GM21390 (cell line): ENCODE data around the gene ITPR1.

Experiments
- ATAC-seq: cut with Tn5 transposase; IDR thresholded peaks from one replicate; pipeline ENCODE4 v1.9.1; 2021; ENCODE audit not compliant: unreplicated experiment

Gene ITPR1

DNA sequence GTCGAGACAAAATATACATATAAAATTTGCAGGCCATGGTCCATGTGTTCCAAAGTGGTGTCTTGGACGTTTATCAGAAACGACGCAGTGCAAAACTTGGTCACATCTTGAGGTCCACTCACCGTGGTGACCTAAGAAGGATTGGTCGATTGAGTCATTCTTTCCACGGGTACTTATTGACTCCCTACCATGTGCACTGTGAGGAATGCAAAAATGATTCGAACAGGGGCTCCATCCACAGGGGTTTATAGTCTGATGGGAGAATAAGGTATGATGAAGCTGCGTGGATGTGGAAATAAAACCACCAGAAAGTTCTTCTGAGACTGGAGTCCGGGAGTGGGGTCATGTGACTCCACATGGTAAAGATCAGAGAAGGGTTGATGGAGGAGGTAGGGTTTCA, 185.2 kb downstream of the ITPR1 start:
- ATAC-seq, result no peak

DNA sequence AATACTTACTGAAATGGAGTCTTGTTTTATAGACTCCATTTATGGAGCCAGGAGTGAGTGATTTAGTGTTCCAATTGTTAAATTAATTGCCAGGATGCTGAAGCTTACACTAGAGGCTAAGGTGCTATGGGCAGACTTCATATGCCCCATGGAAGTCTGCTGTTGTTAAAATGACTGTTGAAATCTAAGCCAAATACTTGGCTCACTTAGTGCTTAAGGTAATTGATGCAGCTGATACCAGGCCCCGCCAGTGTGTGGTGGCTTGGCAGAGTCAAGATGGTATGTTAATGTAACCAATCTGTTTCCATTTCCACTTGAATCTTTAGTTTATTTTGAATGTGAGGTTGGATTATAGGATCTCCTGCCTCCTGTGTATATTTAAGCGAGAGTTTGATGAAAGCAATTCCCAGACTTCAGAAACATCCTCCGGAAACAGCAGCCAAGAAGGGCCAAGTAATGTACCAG, 187.1 kb downstream of the ITPR1 start:
- no peak for ATAC-seq

DNA sequence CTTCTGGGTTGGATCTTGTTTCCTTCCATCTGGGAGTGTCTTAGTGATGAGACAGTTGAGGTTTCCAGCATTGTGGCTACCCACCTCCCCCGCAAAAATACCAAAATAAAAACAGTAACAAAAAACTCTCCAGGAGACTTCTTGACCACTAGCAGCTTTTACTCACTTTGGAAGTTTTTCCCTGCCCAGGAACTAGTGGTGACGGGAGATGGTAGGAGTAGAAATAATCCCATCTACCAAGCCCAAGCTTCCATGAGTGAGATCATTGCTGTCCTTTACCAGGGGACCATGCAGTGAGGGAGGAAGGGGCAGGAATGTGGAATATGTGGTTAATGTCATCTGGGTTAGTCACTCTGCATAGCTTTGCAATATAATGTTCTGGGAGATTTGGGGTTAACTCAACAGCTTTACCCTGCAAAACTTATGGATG, 187.7 kb downstream of the ITPR1 start:
- no peak for ATAC-seq

DNA sequence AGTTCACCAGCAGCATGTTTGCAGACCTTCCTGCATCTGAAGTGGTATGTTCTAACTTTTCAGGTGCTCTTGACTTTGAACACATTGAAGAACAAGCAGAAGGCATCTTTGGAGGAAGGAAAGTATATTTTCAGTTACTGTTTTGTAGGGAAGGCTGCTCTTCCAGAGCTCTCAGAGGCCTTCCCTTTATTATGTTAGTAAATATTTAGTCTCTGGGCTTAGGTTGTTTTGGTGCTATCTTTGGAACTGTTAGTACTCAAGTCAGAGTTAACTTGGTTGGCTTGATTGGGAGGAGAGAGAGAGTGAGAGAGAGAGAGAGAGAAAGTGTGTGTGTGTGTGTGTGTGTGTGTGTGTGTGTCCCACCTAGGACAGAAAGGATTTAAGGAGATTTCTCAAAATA, 188.2 kb downstream of the ITPR1 start:
- no peak for ATAC-seq

DNA sequence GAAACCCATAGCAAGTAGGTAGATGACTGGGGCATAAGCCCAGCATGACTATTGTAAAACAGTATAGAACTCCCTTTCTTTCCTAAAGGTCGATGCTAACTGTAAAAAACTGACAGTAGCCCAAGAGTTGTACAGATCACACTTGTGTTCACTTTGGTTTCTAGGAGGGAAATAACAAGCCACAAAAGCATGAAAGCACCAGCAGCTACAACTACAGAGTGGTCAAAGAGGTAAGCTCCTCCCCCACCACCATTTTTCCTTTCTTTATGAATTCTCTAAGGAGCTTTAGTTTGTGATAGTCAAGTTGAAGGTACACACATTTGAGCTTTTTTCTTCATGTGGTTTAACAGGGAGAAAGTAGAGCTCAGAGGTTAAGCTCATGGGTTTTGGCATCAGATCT, 191.0 kb downstream of the ITPR1 start:
- no peak for ATAC-seq

DNA sequence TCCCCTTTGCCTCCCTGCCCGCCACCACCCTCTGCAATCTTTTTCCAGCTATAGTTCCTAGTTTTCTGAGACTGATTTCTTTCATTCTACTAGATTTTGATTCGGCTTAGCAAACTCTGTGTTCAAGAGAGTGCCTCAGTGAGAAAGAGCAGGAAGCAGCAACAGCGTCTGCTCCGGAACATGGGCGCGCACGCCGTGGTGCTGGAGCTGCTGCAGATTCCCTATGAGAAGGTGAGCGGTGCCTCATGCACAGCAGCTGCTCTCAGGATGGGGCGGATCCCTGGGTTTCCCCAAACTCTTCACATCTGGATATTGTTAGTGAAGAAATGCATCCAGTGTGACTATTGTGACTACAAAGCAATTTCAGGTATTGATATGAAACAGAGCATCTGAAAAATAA, 191.8 kb downstream of the ITPR1 start:
- ATAC-seq, result no peak

DNA sequence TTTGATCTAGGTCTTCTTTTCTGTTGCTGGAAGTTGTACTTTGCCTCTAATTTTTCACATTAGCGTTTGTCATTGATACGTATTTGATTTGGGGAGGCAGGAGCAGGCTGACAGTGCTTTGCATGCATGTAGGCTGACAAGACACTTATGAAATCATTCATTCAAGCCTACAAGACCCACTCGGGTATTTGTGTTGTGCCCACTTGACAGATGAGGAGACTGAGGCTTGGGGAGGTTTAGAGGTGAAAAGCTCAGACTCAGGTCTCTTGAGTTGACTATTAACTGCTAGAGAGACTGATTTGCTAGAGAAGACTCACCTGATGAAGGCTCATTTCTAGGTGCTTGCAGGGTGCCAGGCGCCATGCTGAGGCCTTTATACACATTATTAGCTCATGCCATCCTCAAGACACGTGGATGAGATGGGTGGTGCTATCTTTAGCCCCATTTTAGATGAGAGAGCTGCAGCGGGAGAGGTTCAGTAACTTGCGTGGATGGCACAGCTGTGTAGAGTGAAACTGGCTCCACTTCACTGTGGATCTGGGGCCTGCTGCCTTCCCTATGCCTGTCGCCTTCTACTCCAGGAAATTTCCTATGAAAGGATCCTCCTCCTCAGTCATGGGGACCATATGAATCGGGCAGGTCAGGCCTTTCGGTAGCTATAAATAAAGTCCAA, 192.7 kb downstream of the ITPR1 start:
- no peak for ATAC-seq

DNA sequence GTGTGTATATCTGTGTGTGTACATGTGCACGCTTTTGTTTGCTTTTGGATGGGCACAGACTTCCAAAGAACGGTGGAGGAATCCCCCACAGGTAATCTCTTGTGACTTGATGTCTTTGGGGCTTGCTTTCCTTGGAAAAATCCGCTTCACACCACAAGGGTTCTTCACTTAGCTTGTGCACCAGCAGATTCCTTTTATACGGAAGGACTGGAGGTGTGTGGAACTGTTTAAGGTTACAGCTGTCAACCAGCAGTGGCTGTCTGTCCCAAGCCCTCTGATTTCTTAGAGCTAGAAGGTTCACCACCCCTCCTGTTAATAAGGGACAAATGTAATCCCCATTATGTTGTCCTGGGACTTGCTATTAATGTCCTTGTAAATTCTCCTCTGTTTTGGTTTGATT, 193.5 kb downstream of the ITPR1 start:
- ATAC-seq, result no peak

DNA sequence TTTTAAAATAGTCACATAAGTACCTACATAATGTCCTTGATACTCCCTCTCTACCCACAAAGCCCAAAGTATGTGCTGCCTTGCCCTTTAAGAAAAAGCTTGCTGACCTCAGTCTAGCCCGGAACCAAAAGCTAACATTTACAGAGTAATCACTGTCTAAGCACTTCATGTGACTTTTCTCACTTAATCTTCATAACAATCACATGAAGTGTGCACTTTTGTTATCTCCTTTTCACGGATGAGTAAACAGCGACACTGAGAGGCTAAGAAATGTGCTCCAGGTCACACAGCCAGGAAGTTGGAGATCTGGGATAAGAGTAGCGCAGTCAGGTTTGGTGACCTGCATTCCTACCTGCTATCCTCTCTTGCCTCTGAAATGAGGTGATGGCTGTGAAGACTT, 194.0 kb downstream of the ITPR1 start:
- ATAC-seq, result no peak

DNA sequence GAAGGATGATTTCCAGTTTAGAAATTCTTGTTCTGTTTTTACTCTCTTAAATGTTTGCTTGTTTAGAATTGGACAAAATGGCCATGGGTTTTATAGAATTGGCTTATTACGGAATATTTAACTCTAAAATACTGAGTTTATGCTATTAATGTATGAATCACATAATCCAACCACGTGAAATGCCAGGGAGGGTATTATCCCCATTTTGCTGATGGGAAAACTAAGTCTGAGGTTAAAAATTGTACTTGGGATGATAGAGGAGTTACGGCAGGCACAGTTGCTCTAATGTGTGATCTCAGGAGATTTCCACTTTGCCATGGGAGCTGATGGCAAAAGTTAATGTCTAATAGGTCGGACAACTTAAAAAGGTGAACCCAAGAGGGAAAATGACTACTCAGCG, 194.4 kb downstream of the ITPR1 start:
- ATAC-seq, result no peak

DNA sequence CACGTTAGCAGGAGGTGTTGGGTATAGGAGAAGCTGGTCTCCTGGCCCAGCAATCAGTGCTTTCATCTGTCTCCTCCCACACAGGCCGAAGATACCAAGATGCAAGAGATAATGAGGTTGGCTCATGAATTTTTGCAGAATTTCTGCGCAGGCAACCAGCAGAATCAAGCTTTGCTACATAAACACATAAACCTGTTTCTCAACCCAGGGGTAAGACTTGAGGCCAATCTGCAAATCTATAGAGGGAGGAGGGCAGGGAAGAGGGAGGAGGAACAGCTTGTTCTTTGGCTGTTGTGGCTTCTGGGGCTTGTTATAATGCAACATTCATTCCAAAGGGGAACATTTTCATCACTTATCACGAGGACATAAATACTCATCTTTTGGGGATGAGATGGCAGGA, 195.3 kb downstream of the ITPR1 start:
- no peak for ATAC-seq

DNA sequence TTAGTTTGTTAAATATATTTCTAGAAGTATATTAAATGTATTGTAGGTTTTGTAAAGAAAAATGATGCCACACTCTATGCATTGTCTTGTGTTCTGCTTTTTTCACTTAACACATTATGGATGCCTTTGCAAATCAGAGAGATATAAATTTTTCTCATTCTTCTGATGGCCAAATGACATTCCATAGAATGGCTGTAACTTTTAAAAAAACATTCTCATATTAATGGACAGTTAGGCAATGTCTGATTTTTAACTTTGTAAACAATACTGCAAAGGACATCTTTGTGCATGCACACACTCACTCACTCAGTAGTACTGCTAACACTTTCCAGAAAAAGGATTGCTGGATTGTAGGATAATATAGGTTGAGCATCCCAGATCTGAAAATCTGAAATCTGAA, 195.9 kb downstream of the ITPR1 start:
- no peak for ATAC-seq

DNA sequence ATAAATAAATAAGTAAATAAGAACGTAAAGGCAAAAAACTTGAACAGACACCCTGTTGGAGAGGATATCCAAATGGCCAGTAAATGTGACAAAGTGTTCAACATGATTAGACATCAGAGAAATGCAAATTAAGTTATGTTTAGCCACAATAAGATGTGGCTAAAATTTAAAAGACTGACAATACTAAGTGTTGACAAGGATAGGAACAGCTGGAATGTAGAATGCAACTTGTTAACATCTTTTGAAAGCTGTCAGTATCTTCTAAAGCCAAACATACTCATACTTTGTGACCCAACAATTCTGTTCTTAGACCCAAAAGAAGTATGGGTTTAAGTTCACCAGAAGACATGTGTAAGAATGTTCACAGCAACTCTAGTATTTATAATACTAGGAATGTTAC, 197.1 kb downstream of the ITPR1 start:
- no peak for ATAC-seq

DNA sequence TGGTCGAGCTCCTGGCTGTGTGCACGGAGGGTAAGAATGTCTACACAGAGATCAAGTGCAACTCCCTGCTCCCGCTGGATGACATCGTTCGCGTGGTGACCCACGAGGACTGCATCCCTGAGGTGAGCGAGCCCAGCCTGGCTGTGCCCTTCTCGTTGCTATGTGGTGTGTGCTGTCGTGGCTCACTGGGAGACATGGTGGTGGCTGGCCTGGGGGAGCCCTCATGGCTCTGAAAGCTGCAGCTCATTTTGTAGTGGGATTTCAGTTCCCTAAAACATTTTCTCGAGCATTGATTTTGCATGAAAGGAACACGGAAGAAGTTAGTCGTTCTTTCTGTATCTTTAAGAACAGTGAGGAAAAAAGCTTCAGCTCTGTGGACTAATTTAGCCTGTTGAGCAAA, 200.5 kb downstream of the ITPR1 start:
- peak; percentile 89 for ATAC-seq

DNA sequence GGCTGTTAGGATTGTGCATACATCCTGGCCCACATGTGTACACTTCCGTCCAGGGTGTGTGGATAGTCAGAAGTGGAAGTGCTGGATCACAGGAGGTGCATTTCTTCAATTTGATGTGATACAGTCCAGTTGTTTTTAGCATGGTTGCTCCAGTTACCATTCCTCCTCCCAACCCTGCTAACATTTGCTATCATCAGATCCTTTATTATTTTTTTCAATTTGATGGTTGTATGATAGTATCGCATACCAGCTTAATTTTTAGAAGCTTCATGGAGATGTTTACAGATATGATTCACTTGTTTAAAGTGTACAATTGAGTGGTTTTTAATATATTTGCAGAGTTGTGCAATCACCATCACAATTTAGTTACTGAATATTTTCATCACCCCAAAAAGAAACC, 202.7 kb downstream of the ITPR1 start:
- no peak for ATAC-seq

DNA sequence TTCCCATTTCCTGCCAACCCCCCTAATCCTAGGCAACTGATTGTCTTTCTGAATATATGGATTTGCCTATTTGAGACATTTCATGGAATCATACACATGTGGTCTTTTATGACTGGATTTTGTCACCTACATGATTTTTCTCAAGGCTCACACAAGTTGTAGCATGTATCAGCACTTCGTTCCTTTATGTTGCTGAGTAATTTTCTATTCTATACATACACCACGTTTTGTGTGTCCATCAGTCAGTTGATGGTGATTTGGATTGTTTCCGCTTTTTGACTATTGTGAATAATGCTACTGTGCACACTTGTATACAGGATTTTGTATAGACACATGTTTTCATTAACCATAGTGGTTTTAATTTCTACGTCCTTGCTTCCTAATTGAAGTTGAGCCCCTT, 203.1 kb downstream of the ITPR1 start:
- no peak for ATAC-seq

DNA sequence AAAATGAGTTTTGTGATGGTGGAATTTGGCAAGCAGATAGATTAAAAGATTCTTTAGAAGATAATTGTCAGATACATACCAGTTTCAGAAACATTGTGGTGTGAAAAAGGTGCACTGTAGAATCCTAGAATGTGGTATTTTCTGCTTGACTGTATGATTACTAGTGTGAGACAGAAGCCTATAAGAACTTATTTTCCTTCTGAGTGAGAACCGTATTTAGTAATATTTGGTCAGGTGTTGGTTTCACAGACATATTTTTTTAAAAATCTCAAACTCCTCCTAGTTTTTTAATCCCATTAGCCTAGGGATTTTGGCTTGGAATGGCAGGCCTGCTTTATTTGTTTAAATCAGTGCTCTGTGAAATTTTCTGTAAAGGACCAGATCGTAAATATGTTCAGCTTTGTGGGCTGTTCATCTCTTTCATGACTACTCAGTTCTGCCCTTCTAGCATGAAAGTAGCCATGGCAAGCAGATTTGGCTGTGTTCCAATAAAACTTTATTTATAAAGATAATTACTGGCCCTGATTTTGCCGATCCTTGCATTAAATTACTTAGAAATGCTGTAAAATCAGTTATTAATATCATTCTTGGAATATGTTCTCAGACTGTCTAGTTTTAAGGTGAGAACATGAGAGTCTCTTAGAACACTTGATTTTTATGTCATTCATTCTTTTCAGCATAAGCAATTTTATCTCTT, 205.1 kb downstream of the ITPR1 start:
- no peak for ATAC-seq

DNA sequence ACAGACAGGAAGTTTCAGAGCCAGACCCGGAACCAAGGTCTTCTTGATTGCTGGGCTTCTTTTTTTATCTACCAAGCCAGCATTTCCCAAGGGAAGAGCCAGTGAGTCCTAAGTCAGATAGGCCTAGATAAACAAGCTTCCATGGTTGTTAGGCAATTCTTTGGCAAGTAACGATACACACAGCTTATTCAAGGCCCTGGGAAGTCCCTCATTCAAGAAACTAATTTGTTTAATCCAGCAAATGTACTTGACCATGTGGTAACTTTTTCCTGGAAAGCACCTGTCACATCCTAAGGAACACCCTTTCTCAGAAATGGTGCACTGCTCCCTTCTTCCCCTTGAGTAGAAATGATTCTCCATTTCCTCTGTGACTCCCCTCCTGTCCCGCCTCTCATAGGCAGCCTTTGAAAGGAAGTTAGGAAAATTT, 209.9 kb downstream of the ITPR1 start:
- ATAC-seq, result no peak

DNA sequence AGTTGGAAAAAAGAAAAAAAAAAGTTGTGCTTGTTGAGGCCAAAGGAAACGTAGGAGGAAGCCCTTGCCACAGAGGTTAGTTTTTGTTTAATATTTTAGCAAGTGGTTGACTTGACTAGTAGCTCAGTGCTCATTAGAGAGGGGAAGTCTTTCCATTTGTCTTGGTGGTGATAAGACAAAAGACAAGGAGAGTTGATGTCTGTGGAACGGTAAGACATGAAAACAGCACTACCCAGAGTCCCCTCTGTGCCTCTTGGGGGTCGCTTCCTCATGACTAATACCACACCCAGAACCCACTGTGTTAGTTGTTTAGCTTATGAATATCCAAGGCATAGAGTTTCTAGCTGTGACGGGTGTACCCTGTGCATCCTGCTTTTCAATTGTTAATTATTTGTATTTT, 211.4 kb downstream of the ITPR1 start:
- no peak for ATAC-seq

DNA sequence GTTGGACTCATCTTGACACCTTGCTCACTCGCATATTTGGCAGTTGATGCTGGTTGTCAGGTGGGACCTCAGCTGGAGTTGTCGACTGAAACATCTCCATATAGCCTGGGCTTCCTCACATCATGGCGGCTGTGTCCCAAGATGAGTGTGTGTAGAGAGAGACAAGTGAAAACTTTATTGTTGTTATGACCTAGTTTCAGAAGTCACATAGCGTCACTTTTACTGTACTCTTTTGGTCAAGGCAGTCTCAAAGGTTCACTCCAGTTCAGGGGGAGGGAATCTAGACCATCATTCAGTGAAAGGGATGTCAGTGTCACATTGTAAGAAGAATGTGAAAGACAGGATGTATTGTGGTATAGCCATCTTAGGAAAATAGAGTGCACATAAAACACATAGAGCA, 214.2 kb downstream of the ITPR1 start:
- no peak for ATAC-seq

DNA sequence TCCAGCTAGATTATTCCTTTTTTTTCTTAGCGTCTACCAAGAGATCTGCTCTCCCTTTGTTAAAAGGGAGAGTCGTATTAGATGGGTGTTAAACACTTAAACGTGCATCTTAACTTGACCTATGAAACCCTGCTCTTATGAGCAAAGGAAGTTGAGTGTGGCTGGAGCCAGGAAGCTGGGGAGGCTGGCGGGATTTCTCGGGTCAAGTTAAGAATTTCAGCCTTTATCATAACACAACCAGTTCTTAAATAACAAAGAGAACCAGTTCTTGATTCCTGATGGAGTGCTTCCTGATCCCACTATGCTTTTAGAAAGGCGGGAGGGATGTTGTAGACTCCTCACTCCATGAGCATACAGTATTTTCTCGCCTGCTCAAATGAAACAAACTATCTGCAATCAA, 215.1 kb downstream of the ITPR1 start:
- ATAC-seq, result no peak

DNA sequence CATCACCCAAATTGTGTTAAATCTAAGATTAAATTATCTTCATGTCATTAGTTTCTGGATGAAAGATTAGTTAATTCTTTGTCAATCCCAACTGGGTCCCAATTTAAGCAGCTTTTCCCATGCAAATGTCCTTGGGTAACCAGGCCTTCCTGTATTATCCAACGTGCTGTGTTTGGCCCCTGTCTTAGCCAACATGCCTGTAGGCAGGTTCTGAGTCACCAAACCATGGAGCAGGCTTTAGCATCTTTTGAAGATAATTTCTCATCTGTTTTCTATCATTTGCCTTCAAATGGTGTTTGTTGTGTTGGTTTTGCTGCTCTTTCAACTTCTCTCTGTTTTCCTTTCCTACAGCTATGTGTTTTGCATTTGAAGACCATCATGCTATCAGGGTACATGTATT, 216.2 kb downstream of the ITPR1 start:
- no peak for ATAC-seq

DNA sequence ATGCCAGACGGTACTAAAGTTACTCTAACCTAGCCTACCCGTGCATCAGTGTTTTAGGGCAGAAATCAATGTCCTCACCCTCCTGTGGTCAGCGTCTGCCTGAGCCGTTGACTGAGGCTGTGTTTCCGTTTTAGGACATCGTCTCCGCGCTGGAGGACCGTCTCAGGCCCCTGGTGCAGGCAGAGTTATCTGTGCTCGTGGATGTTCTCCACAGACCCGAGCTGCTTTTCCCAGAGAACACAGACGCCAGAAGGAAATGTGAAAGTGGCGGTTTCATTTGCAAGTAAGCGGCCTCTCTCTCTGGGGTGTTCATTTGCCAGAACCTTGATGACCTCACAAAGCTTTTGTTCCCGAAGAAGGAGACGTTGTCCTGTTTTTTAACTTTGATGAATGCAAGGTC, 217.0 kb downstream of the ITPR1 start:
- ATAC-seq, result no peak
